CD4-positive, CD25-positive, alpha-beta regulatory T cell (primary cell): ENCODE results near the gene RPL9. TPM values are rescaled to one million over a fixed set of nuclear protein-coding genes. Genes with fewer than 3 reads are reported as not detected.
"Not testable (repeated sequence)": the region's sequence is repeated elsewhere in the genome, so short reads cannot be mapped to it uniquely, and the experiment has no call there.

Experiments
- ATAC-seq, 2 donors: fragments of 150-1000 bp; cut with Tn5 transposase; one replicate each; pipeline ENCODE4 v1.10.0; 2021; ENCODE audit warnings: low read depth in 2 of 2, moderate number of reproducible peaks in 2 of 2, moderate library complexity in 1 of 2
- DNase-seq, 3 donors: peaks; one replicate each; pipeline versions ENCODE4 v3.0.0 to v3.0.0-alpha.2; 2012 to 2022; ENCODE audit warnings: mixed read lengths in 1 of 3
- H3K27ac ChIP-seq: one replicate; pipeline ENCODE4 v1.7.0; 2013; ENCODE audit warnings: mild to moderate bottlenecking, low read length; ENCODE audit not compliant: insufficient read depth, poor library complexity, severe bottlenecking
- H3K27me3 ChIP-seq: one replicate; pipeline ENCODE4 v1.7.0; 2013; ENCODE audit warnings: low read length; ENCODE audit not compliant: control insufficient read depth, insufficient read depth
- H3K36me3 ChIP-seq: one replicate; pipeline ENCODE4 v1.7.0; 2013; ENCODE audit warnings: mild to moderate bottlenecking, low read length, moderate library complexity; ENCODE audit not compliant: control insufficient read depth, insufficient read depth
- H3K4me1 ChIP-seq: 2 replicates; pipeline ENCODE4 v1.7.0; 2013; ENCODE audit warnings: mild to moderate bottlenecking, low read length; ENCODE audit not compliant: insufficient read depth, control insufficient read depth, poor library complexity, severe bottlenecking
- H3K4me3 ChIP-seq: one replicate; pipeline ENCODE4 v1.7.0; 2013; ENCODE audit warnings: low read depth, mild to moderate bottlenecking, low read length, moderate library complexity
- H3K9me3 ChIP-seq, 2 experiments: 1 replicate in 1 of 2; 2 replicates in 1 of 2; pipeline ENCODE4 v1.7.0; 2013; ENCODE audit warnings: low read length in 2 of 2, mild to moderate bottlenecking in 1 of 2, moderate library complexity in 1 of 2; ENCODE audit not compliant: control insufficient read depth in 2 of 2
- H3K27ac Mint-ChIP-seq, 3 donors: one replicate each; pipeline ENCODE4 v1.8.0; 2020 to 2022; ENCODE audit warnings: mild to moderate bottlenecking in 3 of 3, mixed read lengths in 3 of 3, moderate library complexity in 2 of 3
- H3K27me3 Mint-ChIP-seq: one replicate; pipeline ENCODE4 v1.8.0; 2022; ENCODE audit warnings: mild to moderate bottlenecking, mixed read lengths
- H3K36me3 Mint-ChIP-seq: one replicate; pipeline ENCODE4 v1.8.0; 2020; ENCODE audit warnings: mixed read lengths
- H3K4me1 Mint-ChIP-seq, 4 donors: one replicate each; pipeline ENCODE4 v1.8.0; 2020 to 2022; ENCODE audit warnings: mixed read lengths in 4 of 4, mild to moderate bottlenecking in 1 of 4
- H3K4me3 Mint-ChIP-seq, 4 donors: one replicate each; pipeline ENCODE4 v1.8.0; 2020 to 2022; ENCODE audit warnings: mild to moderate bottlenecking in 4 of 4, mixed read lengths in 4 of 4, moderate library complexity in 3 of 4
- H3K9me3 Mint-ChIP-seq, 7 donors: one replicate each; pipeline ENCODE4 v1.8.0; 2020 to 2022; ENCODE audit warnings: mixed read lengths in 7 of 7, mild to moderate bottlenecking in 3 of 7, moderate library complexity in 2 of 7
- polyA plus RNA-seq, 4 donors: library from polyadenylated mRNA; unstranded; fragments of 300-500 nt; fragmentation: Illumina TruSeq; gene quantifications; one replicate each; pipeline ENCODE4 v1.2.3, GENCODE V29; 2021
- total RNA-seq: library from RNA; stranded (reverse); gene quantifications from one replicate; pipeline ENCODE4 v1.2.3, GENCODE V29; 2022

RPL9 gene
- total RNA-seq = 1,902 TPM
- 1,000 to 10,000 TPM; 1,739 to 2,644 (median 2,251) TPM for polyA plus RNA-seq

GRCh38 chr4:39458505-39459300 is at the start of gene RPL9, which contains the start of gene LIAS:
TSS of gene RPL9 (minus strand) at chr4:39458922. CDS start at chr4:39458439, 483 bp downstream.
TSS of gene LIAS (plus strand) at chr4:39459056. CDS start at chr4:39459118, 62 bp downstream.
- Histone ChIP-seq H3K4me3 (peak within 1 kb of the TSS; percentile 94), H3K27ac (peak within 1 kb of the TSS; percentile 98), H3K36me3 (peaks cover 48% of the 10 kb centered on the region), H3K27me3 (no peaks in the 10 kb centered on the region), H3K9me3 (no peaks in the 10 kb centered on the region), H3K4me1 (peaks cover 33% of the 10 kb centered on the region)
- ATAC-seq = peak; percentile 87 to 89
- Mint-ChIP-seq H3K4me3 (peak within 1 kb of the TSS; percentile 93 to 98 (median 98)), H3K27ac (peak within 1 kb of the TSS; percentile 98 to 100 (median 100)), H3K36me3 (peaks cover 45% of the 10 kb centered on the region), H3K27me3 (peaks cover 5% of the 10 kb centered on the region), H3K4me1 (peaks cover 18 to 52% (median 35%) of the 10 kb centered on the region in 4 donors), H3K9me3 (no peaks in the 10 kb centered on the region)
- peak; percentile 90 to 98 (median 94) for DNase-seq

- no peaks in the 10 kb centered on the region for H3K9me3 ChIP-seq
- H3K4me3 ChIP-seq = no peak overlapping the region
- DNase-seq (no peak), ATAC-seq (no peak)
- H3K4me1 ChIP-seq = no peaks in the 10 kb centered on the region
- Mint-ChIP-seq H3K36me3 (peaks cover 48% of the 10 kb centered on the region), H3K27me3 (no peaks in the 10 kb centered on the region), H3K9me3 (peaks cover 0 to 1% (median 0%) of the 10 kb centered on the region in 7 donors), H3K4me3 (no peak overlapping the region), H3K4me1 (no peaks in the 10 kb centered on the region), H3K27ac (no peak overlapping the region)
- no peak overlapping the region for H3K27ac ChIP-seq
- no peaks in the 10 kb centered on the region for H3K27me3 ChIP-seq
- peaks cover 74% of the 10 kb centered on the region for H3K36me3 ChIP-seq
Measured at GRCh38 chr4:39505581-39505980, 46.9 kb upstream of the RPL9 start.

GRCh38 chr4:39504538-39504937 is 45.8 kb upstream of the RPL9 start:
- H3K4me3 ChIP-seq = no peak overlapping the region
- ATAC-seq (no peak), DNase-seq (no peak)
- H3K27ac Mint-ChIP-seq = peak overlapping the region in 1 of 3 donors; percentile 42
- H3K27me3 Mint-ChIP-seq = no peaks in the 10 kb centered on the region
- H3K4me3 Mint-ChIP-seq = no peak overlapping the region
- H3K36me3 ChIP-seq = peaks cover 67% of the 10 kb centered on the region
- H3K27ac ChIP-seq = no peak overlapping the region
- peaks cover 45% of the 10 kb centered on the region for H3K36me3 Mint-ChIP-seq
- H3K9me3 Mint-ChIP-seq = peaks cover 0 to 1% (median 0%) of the 10 kb centered on the region in 7 donors
- no peaks in the 10 kb centered on the region for H3K4me1 ChIP-seq
- no peaks in the 10 kb centered on the region for H3K27me3 ChIP-seq
- H3K9me3 ChIP-seq = no peaks in the 10 kb centered on the region
- no peaks in the 10 kb centered on the region for H3K4me1 Mint-ChIP-seq

GRCh38 chr4:39502664-39503035 is 43.9 kb upstream of the RPL9 start:
- peaks cover 48% of the 10 kb centered on the region for H3K36me3 ChIP-seq
- not testable (repeated sequence) for H3K9me3 Mint-ChIP-seq, ATAC-seq, H3K27ac ChIP-seq, H3K4me1 ChIP-seq, H3K4me3 Mint-ChIP-seq, H3K27me3 Mint-ChIP-seq, H3K27ac Mint-ChIP-seq, H3K4me1 Mint-ChIP-seq, H3K9me3 ChIP-seq, H3K4me3 ChIP-seq, DNase-seq, H3K27me3 ChIP-seq
- peaks cover 39% of the 10 kb centered on the region for H3K36me3 Mint-ChIP-seq

GRCh38 chr4:39502019-39502663 is 43.4 kb upstream of the RPL9 start:
- Mint-ChIP-seq H3K36me3 (peaks cover 39% of the 10 kb centered on the region), H3K9me3 (no peaks in the 10 kb centered on the region), H3K27me3 (no peaks in the 10 kb centered on the region), H3K4me3 (no peak overlapping the region), H3K4me1 (no peaks in the 10 kb centered on the region), H3K27ac (no peak overlapping the region)
- Histone ChIP-seq H3K4me3 (no peak overlapping the region), H3K36me3 (peaks cover 43% of the 10 kb centered on the region), H3K4me1 (no peaks in the 10 kb centered on the region), H3K27ac (no peak overlapping the region), H3K27me3 (no peaks in the 10 kb centered on the region), H3K9me3 (no peaks in the 10 kb centered on the region)
- DNase-seq = no peak
- no peak for ATAC-seq

- peaks cover 24% of the 10 kb centered on the region for H3K36me3 Mint-ChIP-seq
- Histone ChIP-seq H3K4me1 (no peaks in the 10 kb centered on the region), H3K9me3 (no peaks in the 10 kb centered on the region), H3K36me3 (peaks cover 20% of the 10 kb centered on the region), H3K4me3 (no peak overlapping the region), H3K27me3 (no peaks in the 10 kb centered on the region), H3K27ac (no peak overlapping the region)
- no peaks in the 10 kb centered on the region for H3K4me1 Mint-ChIP-seq
- H3K27ac Mint-ChIP-seq = peak overlapping the region in 1 of 3 donors; percentile 66
- H3K4me3 Mint-ChIP-seq = no peak overlapping the region
- DNase-seq = no peak
- ATAC-seq = no peak
- no peaks in the 10 kb centered on the region for H3K27me3 Mint-ChIP-seq
- H3K9me3 Mint-ChIP-seq = no peaks in the 10 kb centered on the region
Measured at GRCh38 chr4:39498727-39499020, 40.0 kb upstream of the RPL9 start.

- Mint-ChIP-seq H3K9me3 (no peaks in the 10 kb centered on the region), H3K27me3 (no peaks in the 10 kb centered on the region), H3K36me3 (peaks cover 19% of the 10 kb centered on the region), H3K27ac (peak overlapping the region in 1 of 3 donors; percentile 66), H3K4me3 (no peak overlapping the region), H3K4me1 (no peaks in the 10 kb centered on the region)
- no peak overlapping the region for H3K4me3 ChIP-seq
- no peak for ATAC-seq
- peaks cover 15% of the 10 kb centered on the region for H3K36me3 ChIP-seq
- no peak overlapping the region for H3K27ac ChIP-seq
- H3K27me3 ChIP-seq = no peaks in the 10 kb centered on the region
- no peaks in the 10 kb centered on the region for H3K9me3 ChIP-seq
- H3K4me1 ChIP-seq = no peaks in the 10 kb centered on the region
- no peak for DNase-seq
Measured at GRCh38 chr4:39497909-39498726, 39.4 kb upstream of the RPL9 start.
